ENCODE results near the gene TM2D3.

DNA sequence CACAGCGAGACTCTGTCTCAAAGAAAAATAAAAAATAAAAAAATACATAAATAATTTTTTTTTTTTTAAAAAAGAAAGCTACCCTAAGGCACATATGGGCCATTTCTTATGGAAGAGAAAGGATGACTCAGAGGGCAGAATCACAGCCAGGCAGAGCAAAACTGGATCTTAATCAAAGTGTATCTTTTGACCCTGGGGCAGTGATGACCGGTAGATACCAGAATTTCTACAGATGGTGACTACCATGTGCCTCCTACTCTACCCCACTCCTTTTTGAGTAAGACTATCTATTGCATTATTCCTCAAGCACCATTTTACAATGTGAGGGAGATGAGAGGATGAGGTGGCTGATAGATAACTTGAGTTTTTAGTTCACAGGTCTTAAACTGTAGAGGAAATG, 46.1 kb upstream of the TM2D3 start:
- TF ChIP-seq, protein P1, sequence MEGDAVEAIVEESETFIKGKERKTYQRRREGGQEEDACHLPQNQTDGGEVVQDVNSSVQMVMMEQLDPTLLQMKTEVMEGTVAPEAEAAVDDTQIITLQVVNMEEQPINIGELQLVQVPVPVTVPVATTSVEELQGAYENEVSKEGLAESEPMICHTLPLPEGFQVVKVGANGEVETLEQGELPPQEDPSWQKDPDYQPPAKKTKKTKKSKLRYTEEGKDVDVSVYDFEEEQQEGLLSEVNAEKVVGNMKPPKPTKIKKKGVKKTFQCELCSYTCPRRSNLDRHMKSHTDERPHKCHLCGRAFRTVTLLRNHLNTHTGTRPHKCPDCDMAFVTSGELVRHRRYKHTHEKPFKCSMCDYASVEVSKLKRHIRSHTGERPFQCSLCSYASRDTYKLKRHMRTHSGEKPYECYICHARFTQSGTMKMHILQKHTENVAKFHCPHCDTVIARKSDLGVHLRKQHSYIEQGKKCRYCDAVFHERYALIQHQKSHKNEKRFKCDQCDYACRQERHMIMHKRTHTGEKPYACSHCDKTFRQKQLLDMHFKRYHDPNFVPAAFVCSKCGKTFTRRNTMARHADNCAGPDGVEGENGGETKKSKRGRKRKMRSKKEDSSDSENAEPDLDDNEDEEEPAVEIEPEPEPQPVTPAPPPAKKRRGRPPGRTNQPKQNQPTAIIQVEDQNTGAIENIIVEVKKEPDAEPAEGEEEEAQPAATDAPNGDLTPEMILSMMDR (IDR thresholded peaks at IDR 0.05; ENCODE audit: insufficient read depth, low read length): no peak
- TF ChIP-seq, protein P2, sequence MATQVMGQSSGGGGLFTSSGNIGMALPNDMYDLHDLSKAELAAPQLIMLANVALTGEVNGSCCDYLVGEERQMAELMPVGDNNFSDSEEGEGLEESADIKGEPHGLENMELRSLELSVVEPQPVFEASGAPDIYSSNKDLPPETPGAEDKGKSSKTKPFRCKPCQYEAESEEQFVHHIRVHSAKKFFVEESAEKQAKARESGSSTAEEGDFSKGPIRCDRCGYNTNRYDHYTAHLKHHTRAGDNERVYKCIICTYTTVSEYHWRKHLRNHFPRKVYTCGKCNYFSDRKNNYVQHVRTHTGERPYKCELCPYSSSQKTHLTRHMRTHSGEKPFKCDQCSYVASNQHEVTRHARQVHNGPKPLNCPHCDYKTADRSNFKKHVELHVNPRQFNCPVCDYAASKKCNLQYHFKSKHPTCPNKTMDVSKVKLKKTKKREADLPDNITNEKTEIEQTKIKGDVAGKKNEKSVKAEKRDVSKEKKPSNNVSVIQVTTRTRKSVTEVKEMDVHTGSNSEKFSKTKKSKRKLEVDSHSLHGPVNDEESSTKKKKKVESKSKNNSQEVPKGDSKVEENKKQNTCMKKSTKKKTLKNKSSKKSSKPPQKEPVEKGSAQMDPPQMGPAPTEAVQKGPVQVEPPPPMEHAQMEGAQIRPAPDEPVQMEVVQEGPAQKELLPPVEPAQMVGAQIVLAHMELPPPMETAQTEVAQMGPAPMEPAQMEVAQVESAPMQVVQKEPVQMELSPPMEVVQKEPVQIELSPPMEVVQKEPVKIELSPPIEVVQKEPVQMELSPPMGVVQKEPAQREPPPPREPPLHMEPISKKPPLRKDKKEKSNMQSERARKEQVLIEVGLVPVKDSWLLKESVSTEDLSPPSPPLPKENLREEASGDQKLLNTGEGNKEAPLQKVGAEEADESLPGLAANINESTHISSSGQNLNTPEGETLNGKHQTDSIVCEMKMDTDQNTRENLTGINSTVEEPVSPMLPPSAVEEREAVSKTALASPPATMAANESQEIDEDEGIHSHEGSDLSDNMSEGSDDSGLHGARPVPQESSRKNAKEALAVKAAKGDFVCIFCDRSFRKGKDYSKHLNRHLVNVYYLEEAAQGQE (IDR thresholded peaks at IDR 0.05; ENCODE audit: insufficient replicate concordance, low read depth): no peak
- TF ChIP-seq POLR2AphosphoS5 (IDR thresholded peaks at IDR 0.05; ENCODE audit: low read depth): no peak
- no peak for TF ChIP-seq GABPA (IDR thresholded peaks at IDR 0.05; ENCODE audit: low read depth)

All from HL-60 (cell line).